H1 (cell line): ENCODE results near the gene MBP.

Experiments
- CHD1 ChIP-seq: IDR thresholded peaks from 2 replicates; pipeline ENCODE4 v1.6.1; 2012; ENCODE audit warnings: low read depth, low read length, improper control_type of control experiment
- CTCF ChIP-seq, 3 experiments: IDR thresholded peaks; 1 replicate in 2 of 3; 2 replicates in 1 of 3; pipeline versions ENCODE4 v1.5.1 to v1.6.1; 2011; ENCODE audit warnings: low read length in 3 of 3, mild to moderate bottlenecking in 3 of 3, inconsistent platforms in 2 of 3, low read depth in 1 of 3, moderate library complexity in 1 of 3; ENCODE audit not compliant: insufficient read depth in 1 of 3; ENCODE audit errors: control extremely low read depth in 1 of 3
- HDAC2 ChIP-seq, 2 experiments: fragments of 300-600 bp in 1 of 2; sonication (generic) in 1 of 2; IDR thresholded peaks; 2 replicates each; pipeline ENCODE4 v1.6.1; 2011 to 2012; ENCODE audit warnings: low read depth in 2 of 2, low read length in 2 of 2, mild to moderate bottlenecking in 2 of 2, moderate library complexity in 2 of 2, borderline replicate concordance in 1 of 2, inconsistent platforms in 1 of 2
- JUND ChIP-seq: IDR thresholded peaks from 2 replicates; pipeline ENCODE4 v1.6.1; 2011; ENCODE audit warnings: mild to moderate bottlenecking, improper control_type of control experiment, low read length
- POLR2A ChIP-seq, 2 experiments: IDR thresholded peaks; 1 replicate in 1 of 2; 2 replicates in 1 of 2; pipeline ENCODE4 v1.6.1; 2011; ENCODE audit warnings: low read depth in 2 of 2, low read length in 2 of 2, mild to moderate bottlenecking in 2 of 2; ENCODE audit errors: control extremely low read depth in 1 of 2

GRCh38 chr18:77099485-77100370, 32.9 kb downstream of the MBP start:
- no peak for TF ChIP-seq POLR2A (IDR thresholded peaks at IDR 0.05; ENCODE audit: control extremely low read depth in 1 of 2, low read depth in 2 of 2, low read length in 2 of 2)
- TF ChIP-seq CTCF (IDR thresholded peaks at IDR 0.05; ENCODE audit: control extremely low read depth in 1 of 3, insufficient read depth in 1 of 3, low read depth in 1 of 3, low read length in 3 of 3), result no peak
- no peak for TF ChIP-seq CHD1
- no peak for TF ChIP-seq HDAC2 (IDR thresholded peaks at IDR 0.05; ENCODE audit: borderline replicate concordance in 1 of 2, low read depth in 2 of 2, low read length in 2 of 2)
- TF ChIP-seq JUND, result no peak
